Upper lobe of left lung (tissue), 4 donors: ENCODE data around the gene ARHGAP31.

Source experiments
- POLR2A ChIP-seq, 4 donors: fragments of 450-650 bp; IDR thresholded peaks; one replicate each; pipeline ENCODE4 v1.5.1; 2016 to 2017; ENCODE audit warnings: antibody characterized with exemption in 4 of 4, mild to moderate bottlenecking in 2 of 4
- TF ChIP-seq, protein P1 (sequence below), 6 experiments: fragments of 450-650 bp in 4 of 6; fragments of 200-600 bp in 2 of 6; sonication (generic) in 2 of 6; IDR thresholded peaks; one replicate each; pipeline ENCODE4 v1.5.1; 2016 to 2019; ENCODE audit warnings: antibody characterized with exemption in 6 of 6

DNA sequence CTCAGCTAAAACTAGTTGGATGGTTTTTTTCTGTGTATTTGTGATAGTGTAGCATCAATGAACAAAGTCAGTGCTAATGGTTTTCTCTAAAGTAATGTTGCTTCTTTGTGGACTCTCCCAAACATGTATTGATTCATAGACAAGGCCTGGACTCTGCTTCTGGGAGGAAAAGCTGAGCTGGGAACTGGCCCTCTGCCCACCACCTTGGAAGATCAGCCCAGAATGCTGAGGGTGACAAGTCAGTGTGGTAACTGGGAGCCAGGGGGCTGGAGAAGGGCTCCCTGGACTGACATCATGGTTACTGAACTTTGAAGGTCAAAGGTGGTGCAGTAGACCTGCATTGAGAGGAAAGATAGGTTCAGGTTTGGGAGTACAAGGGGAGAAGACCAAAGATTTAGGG lies 3.0 kb downstream of the ARHGAP31 start:
- TF ChIP-seq, protein P1, sequence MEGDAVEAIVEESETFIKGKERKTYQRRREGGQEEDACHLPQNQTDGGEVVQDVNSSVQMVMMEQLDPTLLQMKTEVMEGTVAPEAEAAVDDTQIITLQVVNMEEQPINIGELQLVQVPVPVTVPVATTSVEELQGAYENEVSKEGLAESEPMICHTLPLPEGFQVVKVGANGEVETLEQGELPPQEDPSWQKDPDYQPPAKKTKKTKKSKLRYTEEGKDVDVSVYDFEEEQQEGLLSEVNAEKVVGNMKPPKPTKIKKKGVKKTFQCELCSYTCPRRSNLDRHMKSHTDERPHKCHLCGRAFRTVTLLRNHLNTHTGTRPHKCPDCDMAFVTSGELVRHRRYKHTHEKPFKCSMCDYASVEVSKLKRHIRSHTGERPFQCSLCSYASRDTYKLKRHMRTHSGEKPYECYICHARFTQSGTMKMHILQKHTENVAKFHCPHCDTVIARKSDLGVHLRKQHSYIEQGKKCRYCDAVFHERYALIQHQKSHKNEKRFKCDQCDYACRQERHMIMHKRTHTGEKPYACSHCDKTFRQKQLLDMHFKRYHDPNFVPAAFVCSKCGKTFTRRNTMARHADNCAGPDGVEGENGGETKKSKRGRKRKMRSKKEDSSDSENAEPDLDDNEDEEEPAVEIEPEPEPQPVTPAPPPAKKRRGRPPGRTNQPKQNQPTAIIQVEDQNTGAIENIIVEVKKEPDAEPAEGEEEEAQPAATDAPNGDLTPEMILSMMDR (IDR thresholded peaks at IDR 0.05), result no peak
- TF ChIP-seq POLR2A (IDR thresholded peaks at IDR 0.05), result no peak
